ENCODE results near the gene SMCO2.

The SMCO2 gene

DNA sequence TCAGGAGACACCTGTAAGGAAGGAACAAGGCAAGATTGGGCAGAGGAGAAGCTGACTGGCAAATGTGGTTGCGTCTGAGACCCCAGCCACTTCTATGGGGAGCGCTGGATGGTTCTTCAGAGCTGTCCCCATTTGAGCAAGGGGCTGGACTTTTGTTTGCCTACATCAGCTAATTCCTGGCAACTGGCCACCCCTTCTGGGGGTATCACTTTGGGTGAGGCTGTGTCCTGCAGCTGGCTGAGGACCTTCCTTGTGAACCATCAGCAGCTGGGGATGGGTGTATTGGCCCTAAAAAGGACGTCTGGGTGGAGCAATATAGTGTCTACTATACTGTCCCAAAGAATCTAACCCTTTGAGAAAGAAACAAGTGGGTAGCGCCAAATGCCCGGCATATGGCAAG lies 101.1 kb downstream of the SMCO2 start:
- DNase-seq (ENCODE audit: extremely low spot score, insufficient read length, low read depth) (no peak), FAIRE-seq (no peak)

GRCh38 chr12:27548301-27549199 lies 102.0 kb downstream of the SMCO2 start:
- DNase-seq (ENCODE audit: extremely low spot score, insufficient read length, low read depth), result no peak
- no peak for FAIRE-seq

- DNase-seq (ENCODE audit: extremely low spot score, insufficient read length, low read depth), result no peak
- no peak for FAIRE-seq
Measured at GRCh38 chr12:27549236-27549800, 102.8 kb downstream of the SMCO2 start.

DNA sequence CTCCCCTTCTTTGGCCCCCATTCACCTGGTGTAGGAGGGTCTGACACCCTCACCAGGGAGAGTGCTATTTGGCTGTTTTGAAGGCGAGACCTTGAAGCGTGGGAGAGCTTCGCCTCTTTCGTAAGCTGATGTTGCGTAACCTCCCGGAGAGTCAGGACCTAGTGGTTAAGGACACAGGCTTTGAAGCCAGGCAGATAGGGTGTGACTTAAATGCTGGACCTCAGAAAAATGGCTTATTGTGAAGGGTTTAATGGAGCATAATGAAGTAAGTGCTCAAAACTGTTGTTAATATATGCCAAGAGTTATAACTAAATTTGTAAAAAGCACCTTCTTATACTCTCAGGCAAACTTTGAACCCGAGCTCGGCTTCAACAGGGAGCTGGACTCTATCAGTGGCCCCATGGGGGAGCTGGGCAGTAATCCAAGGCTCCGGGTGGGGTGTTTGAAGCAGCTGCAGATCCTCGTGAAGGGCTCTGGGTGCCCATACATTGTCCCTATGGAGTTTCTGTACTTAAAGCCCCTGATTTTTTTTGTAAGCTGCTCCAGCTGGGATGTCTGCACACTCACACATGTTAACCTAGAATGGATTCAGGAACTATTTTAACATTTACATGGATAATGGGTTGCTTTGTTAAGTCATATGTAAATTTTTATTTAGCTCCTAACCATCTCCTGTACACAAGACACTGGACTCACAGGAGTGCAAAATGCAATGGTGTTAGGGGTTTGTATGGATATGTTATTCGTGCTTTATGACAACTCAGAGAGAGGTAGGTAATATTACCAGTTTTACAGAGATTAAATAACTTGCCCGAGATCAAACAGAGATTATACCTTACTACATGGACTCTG lies 103.5 kb downstream of the SMCO2 start:
- DNase-seq (ENCODE audit: extremely low spot score, insufficient read length, low read depth) (no peak), FAIRE-seq (no peak)

DNA sequence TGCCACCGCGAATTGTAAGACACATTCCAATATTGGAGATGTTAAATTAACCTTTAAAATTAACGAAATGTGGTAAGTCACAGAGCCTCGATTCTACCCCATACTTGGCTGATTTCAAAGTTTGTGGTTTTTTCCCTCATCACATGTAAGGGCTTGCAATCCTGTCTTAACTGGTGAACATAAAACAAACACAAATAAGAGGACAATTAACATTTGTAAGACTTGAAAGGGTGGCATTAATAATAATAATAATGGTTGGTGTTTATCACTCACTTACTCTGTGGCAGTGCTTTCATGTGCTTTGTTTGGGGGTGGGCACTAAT lies 104.1 kb downstream of the SMCO2 start:
- FAIRE-seq, result no peak

DNA sequence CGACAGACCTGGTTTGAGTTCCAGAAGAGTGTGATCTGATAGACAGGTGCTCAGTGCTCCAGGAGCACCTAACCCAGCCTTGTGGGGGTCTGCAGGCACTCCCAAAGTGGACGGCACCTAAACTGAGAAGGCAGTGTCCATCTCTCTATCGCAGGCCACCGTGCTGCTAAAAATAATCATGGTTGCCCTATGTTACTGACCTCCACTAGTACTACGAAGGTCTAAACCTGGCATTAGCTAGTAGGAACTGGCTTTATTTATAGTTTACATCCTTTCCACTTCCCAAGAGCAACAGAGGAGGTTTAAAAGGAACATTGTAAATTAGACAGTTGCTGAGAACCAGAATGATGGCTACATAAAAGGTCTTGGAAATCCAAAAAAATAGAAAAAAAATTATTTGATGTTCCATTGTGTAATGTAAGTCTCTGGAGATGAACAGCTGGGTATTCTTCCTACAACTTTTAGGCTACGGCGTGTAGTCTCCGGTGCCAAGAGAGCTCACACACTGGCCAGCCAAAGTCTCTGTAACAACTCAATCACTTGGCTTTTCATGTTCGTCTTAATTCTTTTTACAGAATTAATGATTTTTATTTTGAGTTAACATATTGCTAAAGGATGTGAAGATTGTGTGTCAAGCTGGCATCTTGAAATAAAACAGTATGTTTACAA lies 104.8 kb downstream of the SMCO2 start:
- FAIRE-seq (no peak), DNase-seq (ENCODE audit: extremely low spot score, insufficient read length, low read depth) (no peak)

More for the DNA sequence above, 104.1 kb downstream of the SMCO2 start:
- no peak for DNase-seq (ENCODE audit: extremely low spot score, insufficient read length, low read depth)

All from GM18507 (cell line).